ENCODE measurements around the gene METTL25B.
A peak's percentile ranks its signal among the peaks of the same experiment; 100 is the strongest.
"Not testable (repeated sequence)": the region's sequence is repeated elsewhere in the genome, so short reads cannot be mapped to it uniquely, and the experiment has no call there.

Gene METTL25B

DNA sequence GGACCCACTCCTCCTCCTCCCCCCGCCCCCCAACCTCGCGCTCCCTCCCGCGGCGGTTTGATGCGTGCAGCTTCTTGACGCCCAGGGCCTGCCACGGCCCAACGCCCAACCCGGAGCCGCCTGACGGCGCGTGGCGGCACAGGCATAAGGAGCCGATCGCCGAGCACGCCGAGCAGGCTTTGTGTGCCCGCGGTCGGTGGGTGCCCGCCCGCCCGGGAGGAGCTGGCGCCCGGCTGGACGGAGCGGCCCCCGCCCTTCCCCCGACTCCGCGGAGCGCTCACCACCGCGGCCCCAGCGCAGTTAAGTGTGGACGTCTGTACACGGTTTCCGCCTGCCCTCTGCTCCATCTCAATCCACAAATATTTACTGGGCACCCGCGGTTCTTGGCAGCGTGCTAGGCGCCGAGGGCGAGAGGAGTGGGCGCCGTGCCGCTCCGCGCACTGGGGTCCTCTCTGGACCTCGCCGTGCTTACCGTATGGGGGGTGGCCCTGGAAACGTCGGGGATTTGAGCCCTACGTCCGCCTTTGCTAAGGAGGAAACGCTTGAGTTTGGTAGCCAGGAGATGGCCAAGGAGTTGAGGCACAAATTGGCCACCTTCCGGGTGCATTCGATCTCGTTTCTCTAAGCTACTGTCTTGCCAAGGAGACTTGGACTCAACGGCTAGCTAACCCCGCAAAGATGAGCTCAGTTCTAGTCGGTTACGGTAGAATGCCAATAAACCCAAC is 23.6 kb downstream of the METTL25B start:
- peak; percentile 98 for DNase-seq (ENCODE audit: low read depth)
- peak overlapping the region; percentile 84 for H3K4me3 ChIP-seq (ENCODE audit: low read length)
- TF ChIP-seq, protein P1, sequence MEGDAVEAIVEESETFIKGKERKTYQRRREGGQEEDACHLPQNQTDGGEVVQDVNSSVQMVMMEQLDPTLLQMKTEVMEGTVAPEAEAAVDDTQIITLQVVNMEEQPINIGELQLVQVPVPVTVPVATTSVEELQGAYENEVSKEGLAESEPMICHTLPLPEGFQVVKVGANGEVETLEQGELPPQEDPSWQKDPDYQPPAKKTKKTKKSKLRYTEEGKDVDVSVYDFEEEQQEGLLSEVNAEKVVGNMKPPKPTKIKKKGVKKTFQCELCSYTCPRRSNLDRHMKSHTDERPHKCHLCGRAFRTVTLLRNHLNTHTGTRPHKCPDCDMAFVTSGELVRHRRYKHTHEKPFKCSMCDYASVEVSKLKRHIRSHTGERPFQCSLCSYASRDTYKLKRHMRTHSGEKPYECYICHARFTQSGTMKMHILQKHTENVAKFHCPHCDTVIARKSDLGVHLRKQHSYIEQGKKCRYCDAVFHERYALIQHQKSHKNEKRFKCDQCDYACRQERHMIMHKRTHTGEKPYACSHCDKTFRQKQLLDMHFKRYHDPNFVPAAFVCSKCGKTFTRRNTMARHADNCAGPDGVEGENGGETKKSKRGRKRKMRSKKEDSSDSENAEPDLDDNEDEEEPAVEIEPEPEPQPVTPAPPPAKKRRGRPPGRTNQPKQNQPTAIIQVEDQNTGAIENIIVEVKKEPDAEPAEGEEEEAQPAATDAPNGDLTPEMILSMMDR (IDR thresholded peaks at IDR 0.05; ENCODE audit: insufficient read depth, low read depth, low read length, missing control alignments) = no peak

DNA sequence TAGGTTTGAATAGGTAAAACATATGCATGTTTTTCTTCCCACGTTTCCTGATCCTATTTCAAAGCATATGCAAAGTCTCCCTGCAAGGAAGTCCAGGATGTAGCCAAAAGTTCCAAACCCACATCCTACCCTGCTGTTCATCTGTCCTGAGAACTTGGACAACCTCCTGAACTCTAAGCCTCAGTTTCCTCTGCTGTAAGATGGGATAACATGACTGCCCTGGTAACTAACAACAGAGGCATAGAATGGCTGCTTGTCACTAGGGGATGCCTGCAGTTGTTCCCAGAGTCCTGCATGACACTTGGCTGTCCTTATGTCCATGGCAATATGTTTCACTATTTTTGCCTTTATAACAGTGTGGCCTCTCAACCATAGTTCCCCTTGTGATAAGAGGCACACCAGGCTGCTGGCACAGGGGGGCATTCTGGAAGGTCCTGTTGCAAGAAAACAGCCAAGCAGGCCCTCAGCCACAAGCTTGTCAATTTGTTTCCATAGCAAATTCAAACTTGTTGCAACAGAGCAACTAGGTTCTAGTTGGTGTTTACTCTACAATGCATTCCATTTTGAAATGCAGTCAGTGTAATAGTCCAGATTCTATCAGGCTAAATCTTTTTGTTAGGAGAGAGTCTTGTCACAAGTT is 24.7 kb downstream of the METTL25B start:
- TF ChIP-seq, protein P1 (IDR thresholded peaks at IDR 0.05; ENCODE audit: insufficient read depth, low read depth, low read length, missing control alignments) = no peak
- DNase-seq (ENCODE audit: low read depth) = peak; percentile 18
- H3K4me3 ChIP-seq (ENCODE audit: low read length) = peak overlapping the region; percentile 84

DNA sequence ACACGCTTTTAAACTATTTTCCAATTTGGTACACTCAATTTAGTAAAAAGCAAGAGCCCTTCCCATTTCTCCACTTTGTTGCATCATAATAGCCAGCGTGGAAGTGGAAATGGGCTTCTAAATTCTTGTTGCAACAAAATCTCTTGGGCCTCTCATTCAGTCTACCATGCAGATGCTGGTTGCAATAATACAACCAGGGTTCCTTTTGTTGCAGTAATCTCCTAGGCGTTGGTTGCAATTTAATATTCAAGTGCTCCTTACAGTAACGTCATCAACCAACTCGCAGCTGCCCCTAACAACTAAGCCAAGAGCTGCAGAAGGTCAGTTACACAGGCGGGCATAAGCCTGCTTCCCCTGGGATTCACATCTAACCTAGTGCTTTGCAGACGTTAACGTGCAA is 25.9 kb downstream of the METTL25B start:
- DNase-seq (ENCODE audit: low read depth) = no peak
- TF ChIP-seq, protein P1 (IDR thresholded peaks at IDR 0.05; ENCODE audit: insufficient read depth, low read depth, low read length, missing control alignments) = no peak

DNA sequence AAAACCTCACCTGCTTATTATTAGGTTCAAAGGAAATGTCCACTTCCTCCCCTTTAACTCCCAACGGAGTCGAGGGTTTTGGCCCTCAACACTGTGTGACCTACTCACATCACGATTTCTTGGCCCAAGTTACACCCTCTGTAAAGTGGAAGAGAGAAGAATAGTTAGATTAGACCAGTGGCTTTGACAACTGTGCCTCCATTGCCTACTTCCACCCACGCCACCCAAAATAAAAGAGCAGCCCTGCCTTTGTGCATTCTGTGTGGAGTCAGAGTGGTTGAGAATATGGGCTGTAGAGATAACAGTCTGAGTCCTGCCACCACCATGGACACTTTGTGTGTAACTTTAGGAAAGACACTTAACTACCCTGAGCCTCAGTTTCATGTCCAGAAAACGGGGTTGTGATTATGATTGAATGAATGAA is 27.3 kb downstream of the METTL25B start:
- TF ChIP-seq, protein P1 (IDR thresholded peaks at IDR 0.05; ENCODE audit: insufficient read depth, low read depth, low read length, missing control alignments) = no peak
- no peak for DNase-seq (ENCODE audit: low read depth)
- no peak overlapping the region for H3K4me3 ChIP-seq (ENCODE audit: low read length)

More for the DNA sequence above, 25.9 kb downstream of the METTL25B start:
- H3K4me3 ChIP-seq (ENCODE audit: low read length) = no peak overlapping the region

DNA sequence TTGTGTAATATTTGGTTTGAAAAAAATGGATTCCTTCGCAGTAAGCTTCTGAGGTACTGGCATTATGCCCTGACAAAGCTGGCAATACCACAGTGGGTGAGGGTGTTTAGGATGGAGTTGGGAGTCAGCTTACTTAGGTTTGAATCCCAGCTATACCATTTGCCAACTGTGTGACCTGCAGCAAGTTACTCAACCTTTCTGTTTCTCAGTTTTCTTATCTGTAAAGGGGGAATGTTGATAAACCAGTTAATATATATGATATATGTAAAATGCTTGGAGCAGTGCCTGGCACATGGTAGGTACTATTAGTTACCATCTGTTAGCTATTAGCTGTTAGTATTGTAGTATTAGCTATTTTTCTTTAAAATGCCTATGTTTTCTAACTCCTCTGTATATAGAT is 28.1 kb downstream of the METTL25B start:
- TF ChIP-seq, protein P1 (IDR thresholded peaks at IDR 0.05; ENCODE audit: insufficient read depth, low read depth, low read length, missing control alignments) = no peak

DNA sequence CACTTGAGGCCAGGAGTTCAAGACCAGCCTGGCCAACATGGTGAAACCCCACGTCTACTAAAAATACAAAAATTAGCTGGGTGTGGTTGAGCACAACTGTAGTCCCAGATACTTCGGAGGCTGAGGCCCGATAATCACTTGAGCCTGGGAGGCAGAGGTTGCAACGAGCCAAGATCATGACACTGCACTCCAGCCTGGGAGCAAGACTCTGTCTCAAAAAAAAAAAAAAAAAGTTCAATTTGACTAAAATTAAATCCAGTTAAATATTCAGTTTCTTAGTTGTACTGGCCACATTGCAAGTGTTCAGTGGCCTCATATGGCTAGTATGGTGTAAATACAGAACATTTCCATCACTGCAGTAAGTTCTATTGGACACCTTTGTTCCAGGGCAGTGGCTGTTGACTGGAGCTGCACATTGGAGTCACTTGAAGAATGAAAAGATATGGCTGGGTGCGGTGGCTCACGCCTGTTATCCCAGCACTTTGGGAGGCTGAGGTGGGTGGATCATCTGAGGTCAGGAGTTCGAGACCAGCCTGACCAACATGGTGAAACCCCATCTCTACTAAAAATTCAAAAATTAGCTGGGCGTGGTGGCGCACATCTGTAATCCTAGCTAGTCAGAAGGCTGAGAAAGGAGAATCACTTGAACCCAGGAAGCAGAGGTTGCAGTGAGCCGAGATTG is 29.4 kb downstream of the METTL25B start:
- H3K4me3 ChIP-seq (ENCODE audit: low read length); DNase-seq (ENCODE audit: low read depth): not testable (repeated sequence)

More for the DNA sequence above, 28.1 kb downstream of the METTL25B start:
- DNase-seq (ENCODE audit: low read depth) = no peak
- H3K4me3 ChIP-seq (ENCODE audit: low read length) = no peak overlapping the region

DNA sequence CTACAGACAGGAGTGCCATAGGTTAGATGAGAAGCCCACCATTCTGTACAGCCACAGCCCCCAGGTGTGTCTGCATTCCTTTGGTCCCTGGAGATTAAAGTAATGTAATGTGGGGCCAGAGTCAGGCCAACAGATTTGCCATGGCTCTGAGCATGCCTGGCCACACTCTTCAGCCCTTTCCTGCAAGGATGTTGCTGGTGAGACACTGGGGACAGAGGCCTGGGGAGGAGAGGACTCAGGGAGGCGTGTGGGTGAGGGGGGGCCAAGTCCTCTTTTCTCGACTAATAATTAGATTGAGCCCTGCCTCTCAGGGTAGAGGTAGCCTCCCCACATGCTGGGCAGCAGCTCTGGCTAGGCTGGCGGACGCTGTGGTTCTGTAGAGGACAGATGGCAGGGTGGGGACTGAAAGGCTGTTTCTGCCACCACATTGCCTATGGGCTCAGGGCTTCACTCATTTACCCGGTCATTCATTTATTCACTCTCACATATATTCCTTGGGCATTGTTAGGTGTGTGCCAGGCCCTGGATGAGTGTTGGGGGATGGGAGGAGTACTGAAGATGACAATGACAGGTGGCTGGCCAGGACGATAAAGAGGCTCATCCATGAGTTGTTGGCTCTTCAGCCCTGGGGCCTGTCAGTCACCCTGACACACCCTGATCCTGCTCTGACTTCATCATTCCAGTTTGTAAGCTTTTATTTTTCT is 32.0 kb downstream of the METTL25B start:
- no peak overlapping the region for H3K4me3 ChIP-seq (ENCODE audit: low read length)
- DNase-seq (ENCODE audit: low read depth) = peak; percentile 33
- TF ChIP-seq, protein P1 (IDR thresholded peaks at IDR 0.05; ENCODE audit: insufficient read depth, low read depth, low read length, missing control alignments) = no peak
